ENCODE results near the gene SNTA1.
A peak's percentile ranks its signal among the peaks of the same experiment; 100 is the strongest.
"Not testable (repeated sequence)": the region's sequence is repeated elsewhere in the genome, so short reads cannot be mapped to it uniquely, and the experiment has no call there.

Gene SNTA1

GRCh38 chr20:33459599-33459998 lies 16.0 kb upstream of the SNTA1 start:
- no peak for DNase-seq (ENCODE audit: extremely low read depth, insufficient read length)
- H3K4me3 ChIP-seq (replicated peaks; ENCODE audit: low read depth, low read length): no peak overlapping the region
- no peaks in the 10 kb centered on the region for H3K36me3 ChIP-seq (ENCODE audit: control insufficient read depth, insufficient read depth, low read length)
- H3K27me3 ChIP-seq (replicated peaks; ENCODE audit: control insufficient read depth, insufficient read depth, low read length): no peaks in the 10 kb centered on the region
- TF ChIP-seq CTCF (IDR thresholded peaks at IDR 0.05; ENCODE audit: insufficient read depth, low read length, poor library complexity, severe bottlenecking): no peak

- H3K36me3 ChIP-seq (ENCODE audit: control insufficient read depth, insufficient read depth, low read length); H3K4me3 ChIP-seq (replicated peaks; ENCODE audit: low read depth, low read length); H3K27me3 ChIP-seq (replicated peaks; ENCODE audit: control insufficient read depth, insufficient read depth, low read length): not testable (repeated sequence)
- peak; percentile 97 for TF ChIP-seq CTCF (IDR thresholded peaks at IDR 0.05; ENCODE audit: insufficient read depth, low read length, poor library complexity, severe bottlenecking)
- peak; percentile 66 for DNase-seq (ENCODE audit: extremely low read depth, insufficient read length)
Observed at GRCh38 chr20:33456916-33457642, 13.5 kb upstream of the SNTA1 start.

- no peaks in the 10 kb centered on the region for H3K27me3 ChIP-seq (replicated peaks; ENCODE audit: control insufficient read depth, insufficient read depth, low read length)
- no peak overlapping the region for H3K4me3 ChIP-seq (replicated peaks; ENCODE audit: low read depth, low read length)
- H3K36me3 ChIP-seq (ENCODE audit: control insufficient read depth, insufficient read depth, low read length): no peaks in the 10 kb centered on the region
- no peak for DNase-seq (ENCODE audit: extremely low read depth, insufficient read length)
- no peak for TF ChIP-seq CTCF (IDR thresholded peaks at IDR 0.05; ENCODE audit: insufficient read depth, low read length, poor library complexity, severe bottlenecking)
Observed at GRCh38 chr20:33450867-33451266, 7.3 kb upstream of the SNTA1 start.

GRCh38 chr20:33445881-33446625 lies 2.5 kb upstream of the SNTA1 start:
- H3K4me3 ChIP-seq (replicated peaks; ENCODE audit: low read depth, low read length): no peak overlapping the region

GRCh38 chr20:33444797-33445560 lies 1.4 kb upstream of the SNTA1 start:
- no peaks in the 10 kb centered on the region for H3K36me3 ChIP-seq (ENCODE audit: control insufficient read depth, insufficient read depth, low read length)
- peak; percentile 40 for TF ChIP-seq CTCF (IDR thresholded peaks at IDR 0.05; ENCODE audit: insufficient read depth, low read length, poor library complexity, severe bottlenecking)
- H3K27me3 ChIP-seq (replicated peaks; ENCODE audit: control insufficient read depth, insufficient read depth, low read length): no peaks in the 10 kb centered on the region
- DNase-seq (ENCODE audit: extremely low read depth, insufficient read length): no peak
- H3K4me3 ChIP-seq (replicated peaks; ENCODE audit: low read depth, low read length): peak overlapping the region; percentile 83; the same call in 1 of the 2 replicates

More at GRCh38 chr20:33445881-33446625, 2.5 kb upstream of the SNTA1 start:
- DNase-seq (ENCODE audit: extremely low read depth, insufficient read length): no peak
- no peaks in the 10 kb centered on the region for H3K27me3 ChIP-seq (replicated peaks; ENCODE audit: control insufficient read depth, insufficient read depth, low read length)
- TF ChIP-seq CTCF (IDR thresholded peaks at IDR 0.05; ENCODE audit: insufficient read depth, low read length, poor library complexity, severe bottlenecking): no peak
- H3K36me3 ChIP-seq (ENCODE audit: control insufficient read depth, insufficient read depth, low read length): no peaks in the 10 kb centered on the region

Data from GM06990 (cell line).